NCI-H2171 (cell line): ENCODE measurements around the gene ACER2.
"Not testable (repeated sequence)": the region's sequence is repeated elsewhere in the genome, so short reads cannot be mapped to it uniquely, and the experiment has no call there.

Source experiments
- DNase-seq: peaks from one replicate; lab custom pipeline; 2025; lab: John Stamatoyannopoulos, UW

The ACER2 gene

DNA sequence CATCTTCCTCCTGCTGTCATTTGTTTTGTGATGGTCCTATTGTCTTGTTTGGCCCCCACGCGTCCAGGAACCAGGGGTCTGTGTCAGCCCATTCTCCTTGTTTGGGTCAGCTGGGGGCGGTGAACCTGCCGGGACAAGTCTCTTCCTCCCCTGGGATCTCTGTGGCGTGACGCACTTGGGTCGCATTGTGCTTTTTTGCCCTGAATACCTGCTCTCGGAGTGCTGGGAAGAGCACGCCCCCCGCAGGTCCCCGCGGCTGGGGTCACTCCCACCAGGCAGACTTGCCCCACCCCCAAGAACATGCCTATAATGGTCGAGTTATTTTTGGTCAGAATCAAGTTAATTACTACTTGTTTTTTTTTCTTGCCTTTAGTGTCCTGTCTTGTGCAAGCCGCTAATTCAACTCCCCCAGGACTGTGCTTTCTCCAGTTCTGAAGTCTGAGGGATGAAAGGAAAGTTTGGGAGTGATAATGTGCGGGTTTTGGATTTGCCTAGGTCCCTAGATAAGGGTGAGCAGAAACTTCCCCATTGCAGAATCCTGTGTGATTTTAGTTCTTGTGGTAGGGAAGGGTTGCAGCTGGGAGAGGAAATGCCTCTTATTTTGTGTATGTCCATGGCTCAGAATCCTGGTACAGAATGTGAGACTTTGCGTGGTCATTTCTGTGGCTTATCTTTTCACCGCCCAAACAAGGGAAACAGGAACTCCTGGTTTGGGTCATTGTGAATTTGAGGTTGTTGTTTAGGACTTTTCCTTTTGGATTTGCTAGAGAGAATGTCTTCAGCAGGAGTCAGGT, 789 bp downstream of the ACER2 start:
- peak; percentile 45 for DNase-seq

DNA sequence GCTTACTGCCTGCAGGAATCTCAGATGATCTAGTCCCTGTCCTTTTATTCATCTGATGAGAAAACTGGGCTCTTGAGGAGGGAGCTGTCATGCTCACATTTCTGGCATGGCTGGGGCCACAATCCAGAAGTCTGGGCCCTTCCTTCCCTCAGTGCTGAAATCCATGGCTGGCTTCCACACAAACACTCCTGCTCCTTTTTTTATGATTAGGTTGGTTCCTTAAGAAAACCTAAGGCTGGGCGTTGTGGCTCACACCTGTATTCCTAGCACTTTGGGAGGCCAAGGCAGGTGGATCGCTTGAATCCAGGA, 1.3 kb downstream of the ACER2 start:
- DNase-seq: no peak

DNA sequence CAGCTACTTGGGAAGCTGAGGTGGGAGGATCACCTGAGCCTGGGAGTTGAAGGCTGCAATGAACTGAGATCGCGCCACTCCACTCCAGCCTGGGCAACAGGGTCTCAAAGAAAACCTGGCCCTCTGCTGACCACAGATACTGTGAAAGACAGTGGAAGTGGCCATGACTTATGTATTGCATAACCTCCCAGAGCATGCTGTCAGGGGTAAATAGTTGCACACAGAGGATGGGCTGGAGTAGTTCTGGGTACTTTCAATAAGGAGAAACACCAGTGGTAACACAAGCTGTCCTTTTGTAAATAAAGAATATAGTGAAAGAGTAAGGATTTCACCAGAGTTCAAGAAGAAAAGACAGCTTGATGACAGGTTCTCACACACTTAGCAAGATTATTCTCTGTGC, 1.8 kb downstream of the ACER2 start:
- no peak for DNase-seq

DNA sequence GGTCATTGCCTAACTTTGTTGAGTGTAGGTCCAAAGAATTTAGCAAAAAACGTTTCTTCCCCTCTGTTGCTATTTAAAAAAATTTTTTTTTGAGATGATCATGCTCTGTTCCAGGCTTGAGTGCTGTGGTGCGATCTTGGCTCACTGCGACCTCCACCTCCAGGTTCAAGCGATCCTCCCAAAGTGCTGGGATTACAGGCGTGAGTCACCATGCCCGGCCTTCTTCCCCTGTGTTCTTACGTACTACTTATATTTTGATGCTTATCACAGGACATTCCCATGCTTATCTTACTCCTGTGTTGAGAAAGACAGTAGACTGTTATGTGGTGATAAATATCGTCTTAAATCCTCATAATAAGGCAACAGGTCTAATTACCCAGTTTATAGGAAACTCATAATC, 2.5 kb downstream of the ACER2 start:
- no peak for DNase-seq

DNA sequence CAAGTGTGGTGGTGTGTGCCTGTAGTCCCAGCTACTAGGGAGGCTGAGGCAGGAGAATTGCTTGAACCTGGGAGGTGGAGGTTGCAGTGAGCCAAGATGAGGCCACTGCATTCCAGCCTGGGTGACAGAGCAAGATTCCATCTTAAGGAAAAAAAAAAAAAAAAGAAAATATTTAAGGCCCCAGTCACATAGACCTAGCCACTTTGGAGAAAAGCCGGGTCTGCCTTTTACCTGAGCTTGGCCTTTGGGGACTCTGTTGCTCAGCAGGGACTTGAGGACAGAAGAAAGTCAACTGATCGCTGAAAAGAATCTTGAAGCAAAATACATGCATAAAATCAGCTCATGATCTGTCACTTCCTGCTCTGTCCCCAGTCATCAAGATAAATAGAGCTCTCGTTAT, 4.6 kb downstream of the ACER2 start:
- not testable (repeated sequence) for DNase-seq

DNA sequence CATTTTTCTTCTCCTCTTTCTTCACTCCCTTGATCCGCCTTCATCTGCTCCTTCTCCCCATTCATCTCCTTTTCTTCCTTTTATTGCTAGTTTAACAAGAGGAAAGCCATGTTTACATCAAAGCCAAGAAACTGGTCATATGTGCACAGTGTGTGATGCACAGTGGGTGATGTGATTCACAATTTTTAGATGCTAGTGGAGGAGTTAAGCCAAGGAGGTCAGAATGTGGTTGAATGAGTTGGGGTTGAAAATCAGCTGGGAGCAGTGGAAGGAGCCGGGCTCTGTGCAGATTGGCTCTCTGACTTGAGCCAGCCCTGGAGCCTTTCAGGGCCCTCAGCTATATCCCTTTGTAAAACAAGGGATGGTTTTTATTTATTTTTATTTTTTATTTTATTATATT, 7.3 kb downstream of the ACER2 start:
- no peak for DNase-seq

DNA sequence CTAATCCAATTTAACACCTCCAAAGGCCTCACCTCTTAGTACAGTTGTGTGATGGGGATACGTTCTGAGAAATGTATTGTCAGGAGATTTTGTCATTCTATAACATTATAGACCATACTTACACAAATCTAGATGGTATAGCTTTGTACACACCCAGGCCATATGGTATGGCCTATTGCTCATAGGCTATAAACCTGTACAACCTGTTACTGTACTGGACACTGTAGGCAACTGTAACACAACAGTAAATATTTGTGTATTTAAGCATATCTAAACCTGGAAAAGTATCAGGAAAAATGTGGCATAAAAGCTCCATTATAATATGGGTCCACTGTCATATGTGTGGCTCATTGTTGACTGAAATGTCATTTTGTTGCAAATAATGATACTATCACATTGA, 12.1 kb downstream of the ACER2 start:
- DNase-seq: no peak

DNA sequence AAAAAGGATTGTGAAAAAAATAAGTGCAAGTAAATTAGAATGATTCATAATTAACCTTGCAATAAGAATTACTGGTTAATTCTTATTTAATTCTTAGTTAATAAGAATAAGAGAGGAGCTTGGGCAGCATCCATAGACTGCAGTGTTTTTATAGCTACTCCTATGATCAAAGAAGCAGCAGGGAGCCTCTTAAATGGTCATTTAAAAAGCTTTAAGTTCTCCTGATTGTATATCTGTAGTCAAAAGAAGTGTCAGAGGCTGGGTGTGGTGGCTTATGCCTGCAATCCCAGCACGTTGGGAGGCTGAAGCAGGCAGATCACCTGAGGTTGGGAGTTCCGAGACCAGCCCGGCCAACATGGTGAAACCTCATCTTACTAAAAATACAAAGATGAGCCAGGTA, 14.4 kb downstream of the ACER2 start:
- DNase-seq: no peak

DNA sequence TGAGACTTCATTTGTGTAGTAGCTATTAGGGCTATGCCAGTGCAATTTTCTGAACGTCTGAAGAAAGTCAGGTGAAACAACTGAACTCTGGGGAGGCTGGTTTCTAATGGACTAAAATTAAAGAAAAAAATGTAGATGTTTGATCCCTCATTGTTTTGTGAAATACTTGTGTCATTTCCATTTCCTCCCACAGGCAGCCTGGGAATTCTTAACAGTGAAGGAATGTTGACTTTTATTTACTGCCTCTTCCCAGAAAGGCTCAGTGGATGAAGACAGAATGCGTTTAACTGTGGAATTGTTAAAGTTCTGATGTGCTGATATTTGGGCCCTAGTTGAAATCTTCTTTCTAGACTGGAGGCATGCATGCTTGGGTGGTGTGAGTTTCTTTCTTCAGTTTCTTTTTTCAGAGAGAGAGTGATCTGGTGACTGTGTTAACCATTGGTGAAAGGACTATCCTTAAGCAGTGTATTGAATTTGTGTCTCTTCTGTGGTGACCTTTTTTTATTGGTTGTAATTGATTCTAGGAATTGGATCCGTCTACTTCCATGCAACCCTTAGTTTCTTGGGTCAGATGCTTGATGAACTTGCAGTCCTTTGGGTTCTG, 15.5 kb downstream of the ACER2 start:
- no peak for DNase-seq

DNA sequence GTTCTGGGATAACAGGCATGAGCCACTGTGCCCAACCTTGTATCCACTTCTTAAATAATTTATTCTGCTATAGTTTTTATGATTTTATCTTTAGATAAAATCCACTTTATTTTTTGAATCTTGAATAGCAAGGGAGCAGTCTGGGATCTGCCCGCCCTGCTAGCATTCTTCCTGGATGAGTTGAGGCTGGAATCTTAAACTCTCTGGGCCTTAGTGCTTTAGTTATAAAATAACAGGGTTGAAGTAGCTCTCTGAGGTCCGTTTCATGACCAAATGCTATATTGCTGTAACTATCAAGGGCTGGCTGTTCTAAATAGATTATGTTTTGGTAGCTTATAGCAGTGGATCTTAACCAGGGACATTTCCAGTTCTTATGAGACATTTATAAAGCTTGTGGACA, 20.8 kb downstream of the ACER2 start:
- DNase-seq: no peak

DNA sequence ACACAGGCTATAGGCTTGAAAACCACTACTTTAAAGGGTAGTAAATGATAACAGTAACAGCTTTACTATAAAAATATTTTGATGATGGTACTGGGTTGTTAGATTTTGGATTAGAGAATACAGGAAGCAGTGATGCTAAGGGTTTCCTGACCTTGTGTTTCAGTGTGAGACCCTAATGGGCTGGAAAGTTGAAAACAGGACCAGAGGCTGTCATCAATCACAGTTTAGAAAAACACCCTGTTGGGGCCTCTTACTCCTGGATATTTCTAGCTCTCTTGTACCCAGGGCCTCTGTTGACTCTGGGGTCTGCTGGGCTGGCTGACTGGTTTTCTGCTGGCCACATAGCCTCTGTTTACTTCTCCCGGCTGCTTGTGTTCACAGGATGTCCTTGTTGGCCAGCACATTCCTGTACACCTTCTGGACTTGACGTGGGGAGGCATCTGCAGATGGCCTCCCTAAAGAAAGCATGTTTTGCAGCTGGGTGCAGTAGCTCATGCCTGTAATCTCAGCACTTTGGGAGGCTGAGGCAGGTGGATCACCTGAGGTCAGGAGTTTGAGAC, 21.5 kb downstream of the ACER2 start:
- no peak for DNase-seq

DNA sequence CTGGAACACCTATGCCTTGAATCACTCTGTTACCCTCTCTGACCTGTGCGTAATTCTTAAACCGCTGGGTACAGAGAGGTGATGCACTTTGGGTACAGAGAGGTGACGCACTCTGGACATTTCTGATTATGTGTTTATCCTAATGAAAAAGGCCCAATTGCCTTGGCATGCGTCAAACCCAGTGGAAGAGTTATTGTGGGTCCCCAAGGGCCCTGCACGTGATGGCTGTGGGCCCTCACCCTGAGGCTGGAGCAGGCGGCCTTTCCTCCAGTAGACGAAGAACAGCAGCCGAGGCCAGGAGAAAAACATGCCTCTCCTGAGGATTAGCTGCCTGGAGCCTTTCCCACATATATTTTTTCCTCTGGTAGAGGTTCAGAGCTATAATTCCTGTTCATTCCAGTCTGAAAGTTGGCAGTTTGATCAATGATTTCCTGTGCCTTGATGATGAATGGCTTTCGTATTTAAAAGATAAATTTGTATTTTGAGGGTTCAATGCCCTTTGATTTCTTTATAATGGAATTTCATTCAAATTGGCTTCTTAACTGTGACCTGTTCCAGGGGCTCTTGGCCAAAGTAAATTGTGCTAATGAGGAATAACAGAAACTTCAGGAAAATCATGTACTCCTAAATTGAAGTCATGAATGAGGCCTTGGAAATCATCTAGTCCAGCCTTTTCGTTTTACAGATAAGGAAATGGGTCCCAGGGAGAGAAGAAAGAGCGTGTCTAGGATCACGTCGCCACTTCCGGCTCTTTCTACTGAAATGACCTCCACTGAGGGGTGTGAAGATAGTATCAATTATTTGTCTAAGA, 22.8 kb downstream of the ACER2 start:
- DNase-seq: no peak

DNA sequence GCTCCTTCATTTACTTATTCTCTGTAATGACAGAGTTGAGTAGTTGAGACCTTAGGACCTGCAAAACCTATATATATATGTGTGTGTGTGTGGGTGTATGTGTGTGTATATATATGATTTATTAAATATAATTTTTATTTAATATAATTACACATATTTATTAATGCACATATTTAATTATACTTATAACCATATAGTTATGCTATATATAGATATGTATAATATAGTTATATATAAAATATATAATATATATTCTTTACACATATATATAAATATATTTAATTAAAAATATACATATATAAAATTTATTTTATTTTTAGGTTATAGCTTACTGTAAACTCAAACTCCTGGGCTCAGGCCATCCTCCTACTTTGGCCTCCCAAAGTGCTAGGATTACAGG, 23.7 kb downstream of the ACER2 start:
- DNase-seq: no peak

DNA sequence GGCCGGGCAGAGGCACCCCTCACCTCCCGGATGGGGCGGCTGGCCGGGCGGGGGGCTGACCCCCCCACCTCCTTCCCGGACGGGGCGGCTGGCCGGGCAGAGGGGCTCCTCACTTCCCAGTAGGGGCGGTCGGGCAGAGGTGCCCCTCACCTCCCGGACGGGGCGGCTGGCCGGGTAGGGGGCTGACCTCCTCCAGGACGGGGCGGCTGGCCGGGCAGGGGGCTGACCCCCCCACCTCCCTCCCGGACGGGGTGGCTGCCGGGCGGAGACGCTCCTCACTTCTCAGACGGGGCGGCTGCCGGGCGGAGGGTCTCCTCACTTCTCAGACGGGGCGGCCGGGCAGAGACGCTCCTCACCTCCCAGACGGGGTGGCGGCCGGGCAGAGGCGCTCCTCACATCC, 24.9 kb downstream of the ACER2 start:
- not testable (repeated sequence) for DNase-seq

DNA sequence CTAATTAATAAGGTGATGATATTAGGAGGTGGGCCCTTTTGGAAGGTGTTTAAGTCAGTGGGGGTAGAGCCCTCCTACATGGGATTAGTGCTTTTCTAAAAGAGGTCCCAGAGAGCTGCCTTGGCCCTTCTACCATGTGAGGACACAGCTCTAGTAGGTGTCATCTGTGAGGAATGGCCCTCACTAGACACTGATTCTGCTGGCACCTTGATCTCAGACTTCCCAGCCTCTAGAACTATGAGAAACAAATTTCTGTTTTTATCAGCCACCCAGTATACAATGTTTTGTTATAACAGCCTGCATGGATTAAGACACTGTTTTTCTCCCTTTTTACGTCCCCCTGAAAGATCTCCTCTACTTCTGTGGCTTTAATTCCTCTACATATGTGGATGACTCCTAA, 31.6 kb downstream of the ACER2 start:
- no peak for DNase-seq

DNA sequence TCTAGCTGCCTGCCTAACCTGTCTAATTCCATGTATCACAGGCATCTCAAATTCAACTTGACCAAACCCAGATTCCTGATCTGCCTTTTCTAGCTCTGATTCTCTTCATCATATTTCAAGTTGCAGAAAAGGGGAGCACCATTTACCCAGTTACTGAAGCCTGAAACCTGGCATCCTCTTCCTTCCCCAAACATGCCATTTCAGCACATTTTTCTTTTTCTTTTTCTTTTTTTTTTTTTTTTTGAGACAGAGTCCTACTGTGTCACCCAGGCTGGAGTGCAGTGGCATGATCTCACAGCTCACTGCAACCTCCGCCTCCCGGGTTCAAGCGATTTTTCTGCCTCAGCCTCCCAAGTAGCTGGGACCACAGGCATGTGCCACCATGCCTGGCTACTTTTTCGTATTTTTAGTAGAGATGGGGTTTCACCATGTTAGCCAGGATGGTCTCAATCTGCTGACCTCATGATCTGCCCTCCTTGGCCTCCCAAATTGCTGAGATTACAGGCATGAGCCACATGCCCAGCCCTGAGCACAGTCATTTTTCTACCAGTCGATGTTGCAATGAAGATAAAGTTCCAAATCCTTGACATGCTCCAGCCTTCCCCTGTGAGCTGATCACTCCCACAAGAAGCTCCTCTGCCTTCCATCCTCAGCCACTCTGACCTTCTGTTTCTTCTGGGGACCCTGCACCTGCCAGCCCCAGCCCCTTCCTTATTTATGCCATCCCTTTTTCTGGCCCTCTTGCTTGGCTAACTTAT, 32.2 kb downstream of the ACER2 start:
- no peak for DNase-seq

DNA sequence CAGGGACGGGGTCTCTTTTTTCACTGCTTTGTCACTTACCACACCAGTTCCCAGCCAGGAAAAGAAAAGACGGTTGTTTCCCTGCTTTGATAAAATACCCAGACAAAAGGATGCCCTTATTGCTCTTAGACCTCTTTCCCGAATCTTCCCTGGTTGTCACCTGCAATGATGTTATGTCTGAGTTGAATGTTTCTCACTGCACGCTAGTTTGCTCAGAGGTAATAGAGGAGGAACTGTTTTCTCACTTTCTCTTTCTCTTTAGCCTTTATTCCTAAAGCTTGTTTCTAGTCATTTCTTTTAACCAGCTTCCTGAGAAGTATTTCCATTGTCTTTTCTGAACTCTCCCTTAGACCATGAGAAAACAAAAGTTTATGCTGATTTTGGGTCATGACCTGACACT, 32.9 kb downstream of the ACER2 start:
- DNase-seq: no peak

DNA sequence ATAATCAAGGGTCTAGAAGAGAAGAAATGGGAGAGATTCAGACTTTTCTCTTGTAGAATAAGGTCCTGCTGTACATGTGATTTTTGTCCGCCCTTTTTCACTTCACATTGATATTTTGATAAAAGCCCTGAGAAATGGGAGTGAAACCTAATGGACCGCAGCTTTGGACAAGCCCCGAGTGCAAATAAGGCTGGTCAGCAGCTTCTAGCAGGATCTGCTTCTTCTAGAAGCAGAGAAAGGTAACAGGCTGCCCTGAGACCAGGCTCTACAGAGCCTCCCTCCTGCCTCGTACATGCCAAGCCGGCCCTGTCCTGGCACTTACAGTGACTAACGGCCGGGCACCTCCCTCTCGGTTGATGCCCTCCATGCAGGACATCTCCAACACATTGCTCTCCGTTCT, 33.4 kb downstream of the ACER2 start:
- DNase-seq: no peak

DNA sequence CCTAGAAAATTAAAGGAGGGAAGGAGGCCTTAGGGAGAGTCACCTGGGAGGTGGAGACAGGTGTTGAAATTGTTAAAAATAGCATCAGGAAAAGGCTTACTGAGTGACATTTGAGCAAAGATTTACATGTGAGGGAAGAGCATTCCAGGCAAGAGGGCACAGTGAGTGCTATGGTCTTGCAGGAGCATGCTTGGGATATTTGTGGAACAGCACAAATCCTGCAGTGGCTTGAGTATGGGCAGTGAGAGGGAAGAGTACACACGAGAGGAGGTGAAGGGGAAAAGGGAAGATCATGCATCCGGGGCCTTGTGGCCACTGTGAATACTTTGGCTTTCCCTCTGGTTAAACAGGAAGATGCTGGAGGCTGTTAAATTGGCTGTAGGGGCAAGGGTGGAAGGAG, 36.6 kb downstream of the ACER2 start:
- DNase-seq: no peak

DNA sequence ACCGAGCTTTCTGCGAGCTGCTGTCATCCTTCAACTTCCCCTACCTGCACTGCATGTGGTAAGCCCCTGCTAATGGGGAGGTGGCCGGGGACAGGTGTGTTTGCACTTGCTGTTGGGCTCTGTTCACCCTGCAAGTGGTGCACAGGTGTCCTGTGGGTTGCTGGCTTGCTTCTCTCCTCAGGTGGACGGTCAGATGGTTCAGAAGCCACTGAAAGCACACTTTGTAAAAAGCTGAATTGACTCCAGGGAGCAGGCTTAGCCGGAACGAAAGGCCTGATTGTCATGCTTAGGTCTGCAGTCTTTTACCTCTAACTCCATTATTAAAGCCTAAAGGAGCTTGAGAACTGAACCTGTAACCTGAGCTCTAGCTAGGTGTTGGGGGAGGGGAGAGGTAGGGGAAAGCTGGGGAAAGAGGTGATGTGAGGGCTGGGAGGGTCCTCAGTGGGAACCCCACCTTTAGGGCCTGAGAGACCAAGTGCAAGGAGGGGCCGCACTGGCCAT, 37.6 kb downstream of the ACER2 start:
- DNase-seq: no peak

DNA sequence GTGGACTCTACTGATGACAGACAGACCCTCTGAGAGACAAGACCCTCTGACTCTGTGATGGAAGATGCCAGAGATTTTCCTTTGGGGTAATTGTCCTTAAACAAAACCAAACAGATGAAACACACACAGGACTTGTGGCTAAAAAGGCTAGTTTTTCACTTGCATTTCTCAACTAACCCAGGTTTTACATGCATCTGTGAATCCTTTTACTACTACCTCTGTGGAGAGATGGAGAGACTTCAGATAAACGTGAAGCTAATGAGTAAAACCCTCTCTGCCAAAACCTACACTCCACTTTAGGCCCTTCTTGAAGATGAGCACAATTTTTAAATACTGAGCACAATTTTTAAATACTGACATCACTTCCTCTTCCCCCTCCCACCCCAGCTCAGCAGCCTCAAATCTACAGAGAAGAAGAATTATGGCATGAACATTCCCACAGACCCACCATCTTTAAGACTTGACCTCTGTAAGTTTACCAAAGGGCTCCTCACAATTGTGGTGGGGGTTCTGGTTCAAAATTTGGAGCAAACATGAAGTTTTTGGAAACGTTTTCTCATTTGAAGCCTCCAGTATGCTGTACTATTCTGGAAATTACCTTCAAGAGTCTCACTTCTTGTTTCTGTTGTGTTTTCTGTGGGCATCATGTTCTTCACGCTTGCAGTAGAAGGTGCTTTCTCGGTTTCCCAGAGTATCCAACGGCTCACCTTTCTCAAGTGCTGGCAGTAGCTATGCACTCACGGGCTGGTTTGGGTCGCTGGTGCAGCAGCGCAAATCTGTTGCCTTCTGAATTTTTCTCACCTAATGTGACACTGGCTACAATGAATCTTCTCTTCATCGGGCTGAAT, 42.7 kb downstream of the ACER2 start:
- DNase-seq: no peak
